Effector CD4-positive, alpha-beta T cell (primary cell): ENCODE measurements around the gene MTNR1A.
"Not testable (repeated sequence)": the region's sequence is repeated elsewhere in the genome, so short reads cannot be mapped to it uniquely, and the experiment has no call there.

Experiments
- DNase-seq: peaks from one replicate; pipeline ENCODE4 v3.0.0-alpha.2; 2020

The MTNR1A gene

DNA sequence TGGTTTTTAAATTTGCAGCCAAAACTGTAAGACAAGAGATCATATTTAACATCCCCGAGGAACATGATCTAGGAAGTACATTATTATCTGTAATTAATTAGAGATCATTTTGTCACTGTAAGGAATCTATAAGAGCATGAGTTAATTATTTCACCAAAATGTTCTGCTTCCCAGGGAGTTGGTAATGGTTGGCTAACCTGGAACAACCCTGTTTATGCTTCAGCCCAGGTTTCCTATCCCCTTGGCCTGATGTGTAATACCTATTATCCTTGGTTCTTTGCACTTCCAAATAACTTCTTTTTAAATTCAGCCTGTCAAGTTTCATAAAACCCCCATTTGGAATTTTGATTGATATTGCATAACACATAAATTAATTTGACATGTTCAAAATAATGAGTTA is 6.4 kb upstream of the MTNR1A start:
- DNase-seq: no peak

DNA sequence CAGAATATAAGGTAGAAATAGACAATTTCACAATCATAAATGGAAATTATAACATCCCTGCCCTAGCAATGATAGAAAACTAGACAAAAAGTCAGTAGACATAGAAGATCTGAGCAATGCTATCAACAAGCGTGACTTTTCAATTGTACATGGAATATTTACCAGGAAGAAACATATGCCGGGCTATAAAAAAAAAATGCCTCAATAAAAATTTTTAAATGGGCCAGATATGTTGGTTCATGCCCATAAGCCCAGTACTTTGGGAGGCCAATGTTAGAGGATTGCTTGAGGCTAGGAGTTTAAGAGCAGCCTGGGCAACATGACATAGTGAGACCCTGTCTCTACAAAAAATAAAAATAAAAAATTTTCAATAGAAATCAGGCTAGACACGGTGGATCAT is 5.3 kb upstream of the MTNR1A start:
- DNase-seq: no peak

DNA sequence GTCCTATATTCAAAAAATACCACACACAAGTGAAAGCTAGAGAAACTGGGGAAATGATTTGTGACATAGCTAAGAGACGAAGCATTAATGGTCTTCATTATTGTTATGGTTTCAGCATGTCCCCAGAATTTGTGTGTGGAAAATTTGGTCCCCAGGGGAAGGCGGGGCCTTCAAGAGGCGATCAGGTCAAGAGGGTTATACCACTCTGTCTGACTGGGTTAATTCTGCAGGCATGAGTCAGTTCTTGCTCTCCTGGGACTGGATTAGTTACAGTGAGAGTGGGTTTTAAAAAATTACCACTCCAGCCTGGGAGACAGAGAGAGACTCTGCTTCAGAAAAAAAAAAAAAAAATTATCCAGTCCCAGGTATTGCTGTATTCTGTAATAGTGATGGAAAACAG is 2.1 kb upstream of the MTNR1A start:
- DNase-seq: no peak

DNA sequence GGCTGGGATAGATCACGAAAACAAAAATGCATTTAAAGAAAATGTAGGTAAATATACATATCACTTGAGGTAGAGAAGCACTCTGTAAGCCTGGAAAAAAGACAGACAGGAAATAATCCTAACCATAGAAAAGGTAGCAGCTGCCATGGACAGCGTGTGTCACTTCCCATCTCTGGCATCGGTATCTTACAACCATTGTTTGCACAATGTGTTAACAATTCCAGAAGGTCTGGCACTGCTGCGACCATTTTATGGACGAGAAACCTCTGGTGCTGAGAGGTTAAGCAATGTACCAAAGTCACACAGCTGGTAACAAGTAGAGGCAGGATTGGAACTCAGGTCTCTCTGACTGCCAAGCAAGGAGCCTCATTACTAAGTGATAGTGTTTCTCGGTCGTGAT is 1.7 kb upstream of the MTNR1A start:
- no peak for DNase-seq

DNA sequence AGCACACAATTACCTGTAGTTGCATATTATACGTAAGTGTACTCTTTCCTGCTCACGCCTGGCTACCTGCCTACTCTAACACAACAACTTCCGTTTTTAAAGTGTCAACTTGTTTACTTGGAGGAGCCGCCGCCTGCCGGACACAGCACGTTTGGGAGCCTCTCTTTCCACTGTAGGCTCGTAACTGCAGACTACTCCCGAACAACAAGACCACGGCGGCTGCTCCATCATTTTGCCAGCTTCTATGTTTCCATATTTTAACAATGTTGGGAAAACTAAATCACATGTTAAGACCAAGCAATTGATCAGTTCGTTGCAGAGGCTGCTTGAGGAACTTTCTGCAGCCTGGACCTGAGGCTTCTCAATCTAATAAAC is 841 bp downstream of the MTNR1A start:
- DNase-seq: no peak

DNA sequence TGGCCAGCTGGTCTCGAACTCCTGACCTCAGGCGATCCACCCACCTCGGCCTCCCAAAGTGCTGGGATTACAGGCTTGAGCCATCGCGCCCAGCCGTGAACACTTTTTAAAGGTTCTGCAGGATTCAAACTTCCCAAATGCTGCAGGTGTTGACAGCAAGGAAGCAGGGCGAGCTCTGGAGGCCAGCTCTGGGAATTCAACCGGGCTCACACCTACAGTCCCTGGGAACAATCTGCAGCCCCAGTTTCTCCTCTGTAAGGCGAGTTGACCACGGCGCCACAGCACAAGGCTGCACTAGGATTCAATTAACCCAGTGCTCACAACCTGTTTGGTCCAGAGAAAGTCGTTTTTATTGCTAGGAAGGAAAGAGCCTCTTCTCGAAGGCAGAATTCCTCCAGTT is 1.6 kb downstream of the MTNR1A start:
- DNase-seq: no peak

DNA sequence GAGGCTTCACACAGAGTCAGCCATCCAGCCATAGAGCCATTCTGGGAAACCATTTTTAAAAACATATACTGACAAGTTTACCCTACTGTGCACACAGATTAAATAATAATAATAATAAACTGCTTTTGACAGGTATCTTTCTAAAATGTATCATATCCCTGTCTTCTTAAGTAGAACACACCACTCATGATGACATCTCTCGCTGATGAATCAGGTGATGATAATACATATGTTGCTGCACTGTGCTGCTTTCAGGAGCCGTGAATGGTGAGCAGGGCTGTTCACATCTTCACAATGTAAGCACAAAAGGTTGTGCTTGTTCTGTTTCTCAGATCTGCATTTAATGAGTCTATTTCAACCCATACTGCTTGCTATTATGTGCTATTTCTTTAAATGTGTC is 3.5 kb downstream of the MTNR1A start:
- no peak for DNase-seq

DNA sequence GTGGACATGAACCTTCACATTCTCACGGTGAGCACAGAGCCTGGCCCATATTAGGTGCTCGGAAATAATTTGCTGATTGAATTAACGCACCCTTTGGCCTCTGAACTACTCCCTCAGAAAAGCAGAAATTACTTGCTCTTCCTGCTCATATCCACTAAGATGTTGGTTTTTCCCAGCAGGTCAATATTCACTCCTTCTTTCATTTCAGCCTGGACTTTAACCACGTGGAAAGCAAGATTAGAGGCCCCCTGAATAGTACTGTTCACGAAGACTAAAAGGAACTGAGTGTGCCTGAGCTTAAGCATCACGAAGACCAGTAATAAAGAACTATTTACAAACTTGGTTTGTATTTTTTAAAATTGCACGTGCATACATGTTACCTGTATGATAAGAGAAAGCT is 9.9 kb downstream of the MTNR1A start:
- DNase-seq: no peak

DNA sequence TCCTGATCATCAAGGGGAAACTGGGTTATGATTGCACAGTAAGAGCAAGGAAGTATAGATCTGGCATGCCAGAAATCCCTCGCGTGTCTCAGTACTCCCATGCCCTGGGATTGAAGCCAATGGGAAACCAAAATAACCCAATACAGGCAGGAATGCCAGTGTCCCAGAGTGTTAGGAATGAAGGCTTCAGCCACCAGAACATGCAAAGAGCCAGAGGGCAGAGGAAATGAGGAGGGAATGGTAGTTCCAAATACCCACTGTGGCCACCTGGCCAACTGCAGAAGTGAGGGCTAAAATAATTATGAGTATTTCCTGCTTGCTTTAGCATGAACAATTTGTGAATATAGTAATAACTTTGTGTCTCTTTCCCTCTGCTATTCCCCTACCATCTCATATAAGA is 12.2 kb downstream of the MTNR1A start:
- no peak for DNase-seq

DNA sequence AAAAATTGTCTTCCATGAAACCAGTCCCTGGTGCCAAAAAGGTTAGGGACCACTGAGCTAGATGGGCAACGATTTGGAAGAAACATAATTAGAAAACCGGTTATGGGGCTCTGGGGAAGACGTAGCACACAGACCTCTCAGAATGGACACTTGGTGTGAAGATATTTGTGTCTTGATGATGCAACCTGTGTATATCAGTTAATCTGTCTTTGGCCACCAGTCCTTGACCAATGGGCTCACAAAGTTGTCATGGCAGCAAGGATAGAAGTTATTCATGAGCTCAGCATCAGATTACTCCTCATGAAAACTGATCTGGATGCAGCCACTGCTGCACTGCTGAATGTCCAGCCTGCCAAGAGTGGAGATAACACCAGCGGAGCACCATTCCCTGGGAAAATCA is 13.6 kb downstream of the MTNR1A start:
- no peak for DNase-seq

DNA sequence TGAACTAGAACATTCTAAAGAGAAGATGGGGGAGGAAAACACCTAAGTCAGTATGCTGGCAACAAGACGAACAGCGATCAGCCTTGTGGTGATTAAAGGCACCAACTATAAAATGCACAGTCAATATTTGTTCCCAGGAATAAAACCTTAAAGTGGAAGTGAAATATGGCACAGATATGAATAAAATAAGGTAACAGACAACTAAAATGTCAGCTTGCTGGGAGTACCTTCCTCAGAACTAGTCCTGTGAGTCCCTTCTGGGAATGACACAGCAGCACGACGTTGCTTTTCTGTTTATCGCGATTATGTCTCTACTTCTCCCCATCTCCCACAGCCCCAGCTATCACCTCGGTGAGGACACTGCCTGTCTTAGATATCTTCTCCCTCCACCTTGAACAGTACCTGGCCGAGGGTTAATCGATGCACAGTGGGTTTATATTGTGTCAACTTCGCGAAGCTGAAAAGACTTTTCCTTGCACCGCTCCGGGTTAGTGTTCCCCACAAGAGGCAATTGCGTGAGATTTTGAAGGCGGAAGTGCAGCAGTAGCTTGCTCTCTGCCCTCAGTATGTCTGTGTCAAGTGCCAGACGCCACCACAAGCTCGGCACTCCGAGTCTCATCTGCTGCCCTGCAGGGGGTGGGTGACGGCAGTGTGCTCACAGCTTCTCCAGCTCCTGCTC is 17.4 kb downstream of the MTNR1A start:
- no peak for DNase-seq

DNA sequence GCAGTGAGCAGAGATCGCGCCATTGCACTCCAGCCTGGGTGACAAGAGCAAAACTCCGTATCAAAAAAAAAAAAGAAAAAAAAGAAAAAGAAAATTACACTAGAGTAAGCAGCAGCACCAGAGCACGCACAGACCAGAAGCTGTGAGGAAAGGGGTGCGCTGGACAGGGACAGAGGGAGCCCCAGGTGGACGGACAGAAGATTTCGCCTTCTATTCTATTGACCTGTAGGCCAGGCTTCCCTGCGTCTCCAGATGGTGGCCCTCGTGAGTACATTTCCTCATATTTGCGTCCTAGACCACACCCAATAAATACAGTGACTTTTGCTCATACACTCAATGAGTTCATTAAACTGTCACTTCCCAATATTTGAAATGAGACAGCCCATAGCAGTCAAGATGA is 19.1 kb downstream of the MTNR1A start:
- DNase-seq: no peak

DNA sequence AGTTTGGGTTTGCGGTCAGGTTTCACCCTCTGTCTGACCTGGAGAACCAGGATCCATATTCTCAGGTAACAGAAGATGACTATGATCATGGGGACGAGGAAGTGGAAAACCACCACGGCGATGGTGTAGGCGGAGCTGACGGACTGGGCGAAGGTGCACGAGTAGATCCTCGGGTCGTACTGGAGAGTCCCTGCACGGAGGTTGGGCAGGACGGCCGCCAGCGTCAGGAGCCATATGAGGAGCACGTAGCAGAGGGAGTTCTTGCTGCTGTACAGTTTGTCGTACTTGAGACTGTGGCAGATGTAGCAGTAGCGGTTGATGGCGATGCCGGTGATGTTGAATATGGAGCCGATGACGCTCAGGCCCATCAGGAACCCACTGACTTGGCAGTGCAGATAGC is 21.3 kb downstream of the MTNR1A start:
- DNase-seq: no peak

DNA sequence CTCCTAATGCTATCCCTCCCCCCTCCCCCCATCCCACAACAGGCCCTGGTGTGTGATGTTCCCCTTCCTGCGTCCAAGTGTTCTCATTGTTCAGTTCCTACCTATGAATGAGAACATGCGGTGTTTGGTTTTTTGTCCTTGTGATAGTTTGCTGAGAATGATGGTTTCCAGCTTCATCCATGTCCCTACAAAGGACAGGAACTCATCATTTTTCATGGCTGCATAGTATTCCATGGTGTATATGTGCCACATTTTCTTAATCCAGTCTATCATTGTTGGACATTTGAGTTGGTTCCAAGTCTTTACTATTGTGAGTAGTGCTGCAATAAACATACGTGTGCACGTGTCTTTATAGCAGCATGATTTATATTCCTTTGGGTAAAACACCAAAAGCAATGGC is 31.4 kb downstream of the MTNR1A start:
- DNase-seq: not testable (repeated sequence)

DNA sequence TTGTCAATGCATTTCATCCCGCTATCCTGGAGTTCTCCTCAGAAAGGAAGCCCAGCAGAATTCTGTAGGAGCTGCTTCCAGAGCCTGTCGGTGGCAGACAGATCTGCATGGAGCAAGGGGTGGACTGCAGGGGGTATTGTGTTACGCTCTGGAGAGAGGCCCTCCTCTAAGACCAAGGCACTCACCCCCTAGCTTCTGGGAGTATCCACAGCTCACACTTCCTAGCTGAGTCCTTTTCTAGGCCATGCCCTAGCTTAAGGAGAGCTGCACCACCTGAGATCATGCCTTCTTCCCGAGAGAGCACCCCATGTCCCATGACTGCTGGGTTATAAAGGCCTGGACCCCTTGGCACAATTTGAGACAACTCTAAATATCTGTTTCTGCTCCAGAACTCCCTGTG is 39.1 kb downstream of the MTNR1A start:
- DNase-seq: no peak

DNA sequence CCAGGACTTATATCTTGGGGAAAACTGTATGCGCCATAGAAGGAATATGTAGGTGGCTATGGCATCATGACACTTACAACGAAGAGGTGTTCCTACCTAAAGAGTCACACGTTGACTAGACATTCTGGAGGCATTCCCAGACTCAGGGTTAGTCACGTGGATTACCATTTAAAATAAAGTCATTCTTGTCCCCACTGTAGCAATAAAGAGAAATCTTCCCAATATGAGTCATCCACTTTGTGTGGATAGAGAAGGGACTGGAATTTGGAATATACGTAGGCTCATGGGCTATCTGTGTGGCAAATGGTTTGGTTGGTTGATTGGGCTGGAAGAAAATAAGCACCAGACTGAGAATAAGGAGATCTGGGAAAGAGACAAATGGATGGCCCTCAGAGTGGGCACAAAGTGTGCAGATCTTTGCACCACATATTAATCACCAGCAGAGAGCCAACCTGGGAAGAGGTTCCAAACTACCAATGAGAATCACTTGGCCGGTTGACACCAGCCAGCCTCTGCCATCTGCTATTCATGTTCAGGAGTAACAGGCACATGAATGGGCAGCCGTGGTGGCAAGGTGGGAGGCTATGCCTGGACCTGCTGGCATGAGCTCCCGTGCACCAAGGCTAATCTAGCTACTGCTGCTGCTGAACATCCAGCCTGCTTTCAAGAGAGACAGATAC is 41.0 kb downstream of the MTNR1A start:
- DNase-seq: no peak

DNA sequence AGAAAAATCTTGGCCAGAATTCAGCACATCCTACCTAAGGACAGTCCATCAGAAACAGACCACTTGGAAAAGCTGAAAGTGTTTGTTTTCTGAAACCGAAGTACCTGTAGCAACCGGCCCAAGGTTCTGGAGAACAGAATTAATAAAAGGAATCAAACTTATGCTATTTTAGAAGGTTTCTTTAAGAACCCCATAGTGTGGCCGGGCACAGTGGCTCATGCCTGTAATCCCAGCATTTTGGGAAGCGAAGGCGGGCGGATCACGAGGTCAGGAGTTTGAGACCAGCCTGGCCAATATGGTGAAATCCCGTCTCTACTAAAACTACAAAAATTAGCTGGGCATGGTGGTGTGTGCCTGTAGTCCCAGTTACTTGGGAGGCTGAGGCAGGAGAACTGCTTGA is 50.6 kb downstream of the MTNR1A start:
- not testable (repeated sequence) for DNase-seq

DNA sequence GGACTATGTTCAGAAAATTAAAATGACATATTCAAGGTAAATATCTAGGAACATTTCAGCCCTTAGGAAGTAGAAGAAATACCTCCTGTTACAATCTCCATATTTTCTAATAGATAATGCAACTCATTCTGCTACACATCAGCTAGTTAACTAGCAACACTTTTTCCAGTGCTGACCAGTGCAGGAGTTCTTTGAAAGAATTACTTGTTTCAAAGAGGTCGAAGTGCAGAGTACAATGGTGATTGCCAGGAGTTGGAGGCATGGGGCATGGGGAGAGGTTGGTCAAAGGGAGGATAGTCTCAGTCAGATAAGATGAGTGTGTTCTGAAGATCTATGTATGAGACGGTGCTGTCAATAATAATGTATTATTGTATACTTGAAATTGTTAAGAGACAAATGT is 53.1 kb downstream of the MTNR1A start:
- DNase-seq: no peak

DNA sequence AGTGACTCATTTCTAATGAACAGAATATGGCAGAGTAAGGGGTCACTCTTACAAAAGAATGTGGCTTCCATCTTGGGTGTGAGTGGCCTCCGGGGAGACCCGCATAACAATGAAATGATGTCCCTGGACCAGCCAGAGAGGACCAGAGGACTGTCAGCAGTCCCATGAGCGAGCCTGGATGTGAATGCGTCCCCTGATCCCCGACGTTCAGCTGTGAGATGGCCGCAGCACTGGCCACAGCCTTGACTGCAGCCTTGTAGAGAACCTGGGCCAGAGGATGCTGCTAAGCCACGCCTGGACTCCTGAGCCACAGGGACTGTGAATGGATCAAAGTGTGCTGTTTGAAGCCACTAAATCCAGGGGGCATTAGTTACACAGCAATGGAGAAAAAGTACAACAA is 53.8 kb downstream of the MTNR1A start:
- no peak for DNase-seq

DNA sequence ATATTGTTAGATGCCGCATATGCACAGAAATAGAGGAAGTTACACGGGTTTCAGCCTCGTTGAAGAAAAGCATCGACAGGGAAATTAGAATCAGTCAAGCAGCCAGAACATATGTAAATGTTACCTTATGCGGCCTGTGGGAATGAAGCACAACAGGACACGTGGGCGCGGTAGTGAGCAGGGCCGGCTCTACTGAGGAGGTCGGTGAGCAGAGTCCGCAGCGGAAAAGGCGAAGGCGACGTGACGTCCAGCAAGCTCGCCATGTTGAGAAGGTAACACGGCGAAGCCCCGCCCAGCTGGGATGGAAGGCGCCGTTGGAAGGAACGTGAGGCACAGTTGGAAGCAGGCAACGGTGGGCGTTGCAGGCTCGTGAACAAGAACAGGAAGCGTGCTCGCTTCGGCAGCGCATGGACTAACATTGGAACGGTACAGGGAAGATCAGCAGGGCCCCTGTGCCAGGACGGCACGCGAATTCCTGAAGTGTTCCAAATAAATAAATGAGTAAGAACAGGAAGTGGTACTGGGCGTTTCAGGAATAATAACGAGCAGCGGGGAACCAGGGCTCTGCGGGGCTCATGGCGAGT is 54.6 kb downstream of the MTNR1A start:
- no peak for DNase-seq

DNA sequence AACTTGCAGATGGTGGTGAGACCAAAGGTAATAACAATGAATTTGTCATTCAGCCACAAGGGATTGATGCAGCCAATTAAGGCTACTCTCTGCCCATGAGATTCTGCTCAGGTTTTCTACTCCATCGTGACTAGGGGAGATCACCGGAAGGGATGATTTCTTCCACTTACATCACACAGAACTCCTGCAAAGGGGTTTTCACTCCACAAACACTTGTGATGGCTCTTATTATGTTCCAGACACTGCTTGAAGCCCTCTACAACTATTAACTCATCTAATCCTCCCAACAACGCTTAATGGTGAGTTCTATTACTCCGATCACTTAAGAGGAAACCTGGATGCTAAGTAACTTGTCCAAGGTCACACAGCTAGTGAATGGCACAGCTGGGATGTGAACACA is 55.9 kb downstream of the MTNR1A start:
- no peak for DNase-seq

DNA sequence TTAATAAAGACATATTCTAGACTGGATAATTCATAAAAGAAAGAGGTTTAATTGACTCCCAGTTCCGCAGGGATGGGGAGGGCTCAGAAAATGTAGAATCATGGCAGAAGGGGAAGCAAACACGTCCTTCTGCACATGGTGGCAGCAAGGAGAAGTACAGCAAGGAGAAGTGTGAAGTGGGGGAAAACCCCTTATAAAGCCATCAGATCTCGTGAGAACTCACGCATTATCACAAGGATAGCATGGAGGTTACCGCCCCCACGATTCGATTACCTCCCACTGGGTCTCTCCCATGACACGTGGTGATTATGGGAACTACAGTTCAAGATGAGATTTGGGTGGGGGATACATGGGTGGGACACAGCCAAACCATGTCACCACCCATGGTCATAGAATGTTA is 58.3 kb downstream of the MTNR1A start:
- no peak for DNase-seq

DNA sequence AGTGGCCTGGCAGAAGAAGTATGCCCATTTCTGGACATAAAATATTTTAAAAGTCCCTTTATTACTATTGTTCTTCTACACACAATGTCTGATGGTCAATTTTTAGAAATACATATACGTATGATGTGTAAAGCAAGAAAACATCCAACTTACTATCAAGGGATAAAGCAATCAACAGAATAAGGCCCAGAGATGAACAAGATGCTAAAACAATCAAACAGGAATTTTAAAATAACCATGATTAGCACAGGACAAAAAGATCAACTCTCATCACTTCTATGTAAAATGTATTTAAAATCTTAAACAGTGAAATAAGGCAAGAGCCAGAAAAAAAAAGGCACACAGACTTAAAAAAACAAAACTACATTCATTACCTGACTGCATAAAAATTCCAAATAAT is 60.9 kb downstream of the MTNR1A start:
- no peak for DNase-seq

DNA sequence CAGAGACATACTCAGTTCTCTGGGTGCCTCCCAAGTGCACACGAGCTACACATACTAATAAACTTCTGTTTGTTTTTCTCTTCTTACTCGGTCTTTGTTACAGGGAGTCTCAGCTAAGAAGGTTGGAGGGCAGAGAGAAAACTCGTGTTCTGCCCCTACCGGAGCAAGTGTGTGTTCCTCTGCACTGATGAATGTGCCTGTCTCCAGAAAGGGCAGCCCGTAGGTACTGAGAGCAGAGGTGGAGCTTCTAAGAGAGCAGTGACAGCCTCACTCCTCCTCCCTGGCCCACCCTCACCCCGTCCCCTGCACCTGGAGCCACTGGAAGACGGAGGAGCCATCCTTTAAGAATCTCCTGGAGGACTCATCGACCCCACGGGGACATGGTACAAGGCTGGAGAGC is 67.6 kb downstream of the MTNR1A start:
- DNase-seq: no peak

DNA sequence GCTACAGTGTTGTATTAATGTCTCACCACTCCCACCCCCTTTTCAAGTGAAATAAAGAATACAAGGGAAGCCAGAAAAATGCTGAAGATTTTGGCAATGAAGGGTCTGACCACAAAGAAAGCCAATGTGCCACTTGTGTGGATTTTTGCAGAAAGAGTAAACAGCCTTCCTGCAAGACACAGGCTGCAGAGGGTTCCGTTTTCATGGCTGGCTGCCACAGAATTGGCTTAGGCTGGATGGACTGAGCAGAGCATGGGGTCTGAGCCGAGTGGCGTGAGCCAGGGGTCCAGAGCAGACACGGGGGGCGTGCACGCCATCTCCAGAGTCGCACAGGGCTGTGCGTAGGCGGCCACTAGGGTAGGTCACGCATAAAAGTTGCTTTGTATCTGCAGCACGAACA is 69.2 kb downstream of the MTNR1A start:
- no peak for DNase-seq
